ENCODE data around the gene PLG. TPM values are rescaled to one million over a fixed set of nuclear protein-coding genes. Genes with fewer than 3 reads are reported as not detected.
"Not testable (repeated sequence)": the region's sequence is repeated elsewhere in the genome, so short reads cannot be mapped to it uniquely, and the experiment has no call there.

Gene PLG
- total RNA-seq, 2 donors from 2014 or later: 0.41 to 0.49 TPM

DNA sequence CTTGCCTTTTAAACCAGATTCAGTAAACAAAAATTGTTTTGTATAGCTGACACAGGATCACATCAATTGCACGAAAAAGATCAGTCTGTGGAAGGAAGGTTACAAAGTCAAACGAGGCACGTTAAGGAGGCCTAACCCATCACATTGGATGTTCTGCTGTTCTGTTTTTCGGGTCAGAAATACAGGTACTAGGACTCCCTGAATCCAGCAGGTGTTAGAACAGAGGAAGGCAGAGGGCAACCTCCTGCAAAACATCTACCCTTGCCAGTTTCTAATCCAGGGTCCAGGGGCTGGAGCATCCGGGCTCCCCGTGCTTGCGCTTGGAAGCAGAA is 64.6 kb downstream of the PLG start:
- H3K4me1 Mint-ChIP-seq (ENCODE audit: low read depth): no peaks in the 10 kb centered on the region
- H3K27me3 Mint-ChIP-seq (ENCODE audit: low read depth): peaks cover 19% of the 10 kb centered on the region
- ATAC-seq (replicated peaks in 1 of 2) (no peak), DNase-seq (no peak)
- no peaks in the 10 kb centered on the region for H3K36me3 Mint-ChIP-seq (ENCODE audit: insufficient read depth in 2 of 2)
- peaks cover 0 to 5% of the 10 kb centered on the region in 2 donors for H3K9me3 Mint-ChIP-seq
- H3K27ac Mint-ChIP-seq: no peak overlapping the region
- peak overlapping the region in 1 of 2 donors; percentile 35 for H3K4me3 Mint-ChIP-seq

DNA sequence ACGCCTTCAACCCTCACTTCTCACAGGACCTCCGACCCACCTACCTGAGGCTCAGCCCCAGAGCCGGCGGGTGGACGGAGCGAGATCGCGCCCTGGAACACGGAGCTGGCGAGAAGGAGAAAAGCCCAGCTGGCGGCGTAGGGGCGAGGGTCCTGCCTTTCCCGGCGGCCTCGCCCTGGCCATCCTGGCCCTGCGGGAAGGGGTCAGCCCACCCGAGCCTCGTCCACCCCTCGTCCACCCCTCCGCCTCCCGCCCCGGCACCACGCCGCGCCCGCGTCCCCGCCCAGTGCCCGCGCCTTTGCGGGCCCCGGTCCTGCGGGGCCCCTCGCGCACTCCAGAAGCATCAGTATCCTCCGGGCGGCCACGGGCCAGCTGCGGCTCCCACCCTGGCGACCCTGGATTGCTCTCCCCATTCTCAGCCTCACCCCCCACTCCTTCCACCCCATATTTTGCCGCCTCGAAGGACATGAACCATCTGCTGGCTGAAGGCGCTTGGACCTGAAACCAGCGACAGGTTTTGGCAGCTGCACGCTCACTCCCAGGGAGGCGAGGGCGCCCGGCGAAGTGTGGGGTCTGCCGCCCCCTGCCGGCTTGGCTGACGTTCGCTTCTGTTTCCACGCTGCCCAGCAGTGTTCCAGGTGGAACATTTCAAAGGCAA is 65.1 kb downstream of the PLG start:
- H3K27ac Mint-ChIP-seq: no peak overlapping the region

DNA sequence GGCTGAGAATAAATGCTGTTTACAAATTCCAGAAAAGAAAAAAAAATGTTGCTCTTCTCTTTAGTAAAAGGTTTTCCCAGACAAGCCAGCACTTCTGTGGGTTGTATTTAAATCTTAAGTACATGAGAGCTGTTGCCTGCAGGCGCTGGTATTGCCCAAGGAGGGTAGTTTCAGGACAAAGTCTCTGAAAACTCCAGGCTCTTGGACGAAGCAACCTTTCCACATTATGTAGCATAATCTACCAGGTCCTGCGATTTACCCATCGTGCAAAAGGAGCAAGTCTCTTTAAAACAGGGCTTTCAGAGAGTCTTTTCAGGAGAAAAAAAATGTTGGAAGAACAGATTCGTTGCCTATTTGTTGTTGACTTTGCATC is 65.6 kb downstream of the PLG start:
- Mint-ChIP-seq H3K27me3 (ENCODE audit: low read depth) (peaks cover 19% of the 10 kb centered on the region), H3K4me1 (ENCODE audit: low read depth) (no peaks in the 10 kb centered on the region), H3K36me3 (ENCODE audit: insufficient read depth in 2 of 2) (no peaks in the 10 kb centered on the region), H3K27ac (no peak overlapping the region), H3K4me3 (peak overlapping the region; percentile 65 to 80), H3K9me3 (peaks cover 0 to 2% of the 10 kb centered on the region in 2 donors)
- peak in 1 of 2 donors; percentile 25 for ATAC-seq (replicated peaks in 1 of 2)
- DNase-seq: no peak

More for the DNA sequence above, 65.1 kb downstream of the PLG start:
- DNase-seq (peak; percentile 63 to 73), ATAC-seq (replicated peaks in 1 of 2) (peak; percentile 84 to 91)
- Mint-ChIP-seq H3K4me1 (ENCODE audit: low read depth) (no peaks in the 10 kb centered on the region), H3K27me3 (ENCODE audit: low read depth) (peaks cover 19% of the 10 kb centered on the region), H3K9me3 (peaks cover 0 to 5% of the 10 kb centered on the region in 2 donors), H3K4me3 (peak overlapping the region; percentile 65 to 80), H3K36me3 (ENCODE audit: insufficient read depth in 2 of 2) (no peaks in the 10 kb centered on the region)

DNA sequence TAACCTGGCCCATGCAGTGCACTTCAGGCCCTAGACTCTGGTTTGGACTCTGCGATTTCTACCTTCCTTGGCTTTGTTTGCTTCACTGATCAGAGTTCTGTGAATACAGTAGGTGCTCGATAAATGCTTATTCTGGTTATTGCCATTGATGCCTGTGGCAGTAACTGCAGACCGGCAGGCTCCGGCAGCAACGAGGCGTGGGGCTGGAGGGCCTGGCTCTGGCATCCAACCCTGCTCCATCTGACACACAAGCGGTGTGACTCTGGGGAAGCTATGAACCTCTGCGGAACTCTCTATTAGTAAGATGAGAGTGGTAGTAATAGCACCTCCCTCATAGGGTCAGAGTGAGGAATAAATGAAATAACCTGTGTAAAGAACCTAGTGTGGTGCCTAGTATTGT is 66.1 kb downstream of the PLG start:
- DNase-seq: no peak
- Mint-ChIP-seq H3K27me3 (ENCODE audit: low read depth) (peaks cover 19% of the 10 kb centered on the region), H3K4me1 (ENCODE audit: low read depth) (no peaks in the 10 kb centered on the region), H3K27ac (no peak overlapping the region), H3K36me3 (ENCODE audit: insufficient read depth in 2 of 2) (no peaks in the 10 kb centered on the region), H3K4me3 (peak overlapping the region in 1 of 2 donors; percentile 41), H3K9me3 (no peaks in the 10 kb centered on the region)
- ATAC-seq (replicated peaks in 1 of 2): no peak

DNA sequence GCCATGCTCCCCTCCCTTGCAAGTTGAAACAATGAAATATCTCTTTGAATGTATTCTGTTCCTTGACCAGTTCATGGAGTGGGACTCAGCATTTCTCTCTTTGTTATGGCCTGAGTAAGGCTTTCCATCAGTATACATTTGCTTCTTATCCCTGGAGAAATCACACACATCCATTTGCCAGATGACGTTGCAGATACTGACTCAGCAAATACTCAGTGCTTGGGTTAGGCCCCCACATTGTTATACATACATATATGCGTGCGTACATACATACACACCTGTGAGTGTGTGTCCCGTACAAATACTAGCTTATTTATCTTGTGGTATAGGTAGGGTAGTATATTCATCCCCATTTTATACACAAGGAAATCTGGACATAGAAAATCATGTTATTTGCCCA is 72.4 kb downstream of the PLG start:
- no peak for DNase-seq

DNA sequence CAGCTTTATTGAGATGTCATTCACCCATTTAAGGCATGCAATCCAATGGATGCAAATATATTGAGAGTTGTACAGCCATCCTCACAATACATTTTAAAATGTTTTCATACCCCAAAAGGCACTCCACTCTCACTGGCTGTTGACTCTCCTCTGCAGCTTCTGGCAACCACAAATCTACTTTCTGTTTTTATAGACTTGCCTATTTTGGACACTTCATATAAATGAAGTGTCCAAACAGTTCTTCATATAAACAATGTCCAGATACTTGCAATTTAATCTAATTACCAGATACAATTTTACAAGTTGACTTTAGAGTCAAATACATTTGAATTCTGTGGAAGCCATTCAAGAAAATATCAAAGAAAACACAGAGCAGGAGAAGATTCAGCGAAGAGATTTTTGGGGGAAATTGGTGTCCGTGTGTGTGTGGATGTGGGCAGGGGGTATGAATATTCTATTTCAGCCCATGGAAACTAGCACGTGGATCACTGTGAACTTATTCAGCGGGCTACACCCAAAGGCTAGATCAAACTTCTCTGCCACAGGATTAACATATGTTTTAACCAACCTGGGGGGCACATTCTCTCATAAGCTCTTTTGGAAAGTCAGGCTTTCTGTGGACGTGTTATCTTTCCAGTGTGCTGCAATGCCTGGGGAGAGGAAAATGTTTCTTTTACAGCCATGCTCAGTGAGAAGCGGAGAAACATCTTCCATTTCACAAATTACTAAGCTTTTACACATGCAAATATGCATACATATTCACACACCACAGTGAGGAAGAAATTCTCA is 73.9 kb downstream of the PLG start:
- Mint-ChIP-seq H3K4me1 (ENCODE audit: low read depth) (no peaks in the 10 kb centered on the region), H3K27ac (no peak overlapping the region), H3K27me3 (ENCODE audit: low read depth) (no peaks in the 10 kb centered on the region), H3K36me3 (ENCODE audit: insufficient read depth in 2 of 2) (peaks cover 0 to 2% of the 10 kb centered on the region in 2 donors), H3K4me3 (no peak overlapping the region), H3K9me3 (peaks cover 2 to 4% of the 10 kb centered on the region in 2 donors)
- ATAC-seq (replicated peaks in 1 of 2) (no peak), DNase-seq (no peak)

More for the DNA sequence above, 72.4 kb downstream of the PLG start:
- Mint-ChIP-seq H3K4me1 (ENCODE audit: low read depth) (no peaks in the 10 kb centered on the region), H3K27me3 (ENCODE audit: low read depth) (no peaks in the 10 kb centered on the region), H3K9me3 (no peaks in the 10 kb centered on the region), H3K4me3 (no peak overlapping the region), H3K27ac (no peak overlapping the region), H3K36me3 (ENCODE audit: insufficient read depth in 2 of 2) (no peaks in the 10 kb centered on the region)
- ATAC-seq (replicated peaks in 1 of 2): no peak

DNA sequence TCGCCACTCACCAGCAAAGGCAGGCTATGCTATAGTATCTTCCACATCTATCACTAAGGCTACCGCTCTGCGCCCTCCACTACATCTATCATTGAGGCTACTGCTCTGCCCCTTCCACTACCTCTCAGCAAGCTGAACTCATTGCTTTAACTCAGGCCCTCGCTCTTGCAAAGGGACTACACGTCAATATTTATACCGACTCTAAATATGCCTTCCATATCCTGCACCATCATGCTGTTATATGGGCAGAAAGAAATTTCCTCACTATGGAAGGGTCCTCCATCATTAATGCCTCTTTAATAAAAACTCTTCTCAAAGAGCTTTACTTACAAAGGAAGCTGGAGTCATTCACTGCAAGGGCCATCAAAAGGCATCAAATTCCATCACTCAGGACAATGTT is 77.1 kb downstream of the PLG start:
- not testable (repeated sequence) for H3K4me3 Mint-ChIP-seq; DNase-seq; H3K36me3 Mint-ChIP-seq (ENCODE audit: insufficient read depth in 2 of 2); ATAC-seq (replicated peaks in 1 of 2); H3K27me3 Mint-ChIP-seq (ENCODE audit: low read depth); H3K4me1 Mint-ChIP-seq (ENCODE audit: low read depth); H3K27ac Mint-ChIP-seq; H3K9me3 Mint-ChIP-seq

DNA sequence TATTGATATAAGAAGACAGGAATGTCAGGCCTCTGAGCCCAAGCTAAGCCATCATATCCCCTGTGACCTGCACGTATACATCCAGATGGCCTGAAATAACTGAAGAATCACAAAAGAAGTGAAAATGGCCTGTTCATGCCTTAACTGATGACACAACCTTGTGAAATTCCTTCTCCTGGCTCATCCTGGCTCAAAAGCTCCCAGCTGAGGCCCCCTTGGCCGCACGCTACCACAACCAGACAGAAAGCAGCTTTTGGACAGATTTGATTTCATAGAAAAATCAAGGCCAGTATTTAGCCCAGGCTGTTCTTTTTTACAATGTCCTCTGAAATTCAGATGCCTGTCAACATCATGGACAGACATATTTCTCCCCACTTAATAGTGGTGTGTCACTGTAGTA is 78.6 kb downstream of the PLG start:
- not testable (repeated sequence) for H3K27me3 Mint-ChIP-seq (ENCODE audit: low read depth); DNase-seq; H3K4me1 Mint-ChIP-seq (ENCODE audit: low read depth); H3K36me3 Mint-ChIP-seq (ENCODE audit: insufficient read depth in 2 of 2); H3K27ac Mint-ChIP-seq; ATAC-seq (replicated peaks in 1 of 2); H3K4me3 Mint-ChIP-seq; H3K9me3 Mint-ChIP-seq

DNA sequence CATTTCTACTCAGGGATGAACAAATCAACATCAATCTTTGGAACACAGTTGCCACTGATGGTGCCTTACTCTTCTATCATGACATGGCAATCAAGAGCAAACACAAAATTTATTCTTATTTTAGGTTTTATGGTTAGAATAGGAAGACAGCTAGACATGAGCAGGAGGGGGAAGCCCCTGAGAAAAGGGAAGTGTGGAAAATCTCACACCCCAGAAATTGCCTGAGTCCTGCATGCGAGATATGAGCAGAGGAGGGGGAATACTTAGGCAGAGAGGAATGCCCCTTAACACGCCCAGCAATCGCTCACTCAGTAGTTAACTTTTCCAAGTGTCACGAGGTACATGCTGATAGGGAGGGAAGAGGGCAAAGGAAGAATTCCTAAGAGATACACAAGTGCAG is 79.3 kb downstream of the PLG start:
- Mint-ChIP-seq H3K27ac (no peak overlapping the region), H3K36me3 (ENCODE audit: insufficient read depth in 2 of 2) (peaks cover 0 to 2% of the 10 kb centered on the region in 2 donors), H3K27me3 (ENCODE audit: low read depth) (no peaks in the 10 kb centered on the region), H3K4me3 (no peak overlapping the region), H3K4me1 (ENCODE audit: low read depth) (no peaks in the 10 kb centered on the region), H3K9me3 (peaks cover 2 to 4% of the 10 kb centered on the region in 2 donors)
- DNase-seq (no peak), ATAC-seq (replicated peaks in 1 of 2) (no peak)

DNA sequence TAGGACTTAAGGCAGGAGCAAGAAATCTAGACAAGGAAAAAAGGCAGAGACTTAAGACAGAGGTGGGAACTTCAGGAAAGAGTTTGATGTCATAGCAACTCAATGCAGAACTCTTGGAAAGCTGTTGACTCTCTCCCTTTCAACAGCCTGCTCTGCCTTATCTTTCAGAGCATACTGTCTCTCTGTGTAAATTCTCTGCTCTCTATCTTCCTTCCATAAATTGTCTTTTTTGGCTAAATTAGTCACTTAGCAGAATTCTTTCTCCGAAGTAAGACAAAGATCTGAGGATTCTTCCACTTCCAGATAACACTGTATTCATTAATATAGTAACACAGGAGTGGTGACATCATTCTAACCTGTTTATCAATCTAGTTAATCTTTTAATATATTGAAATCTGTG is 80.2 kb downstream of the PLG start:
- Mint-ChIP-seq H3K27me3 (ENCODE audit: low read depth) (no peaks in the 10 kb centered on the region), H3K27ac (no peak overlapping the region), H3K4me3 (no peak overlapping the region), H3K36me3 (ENCODE audit: insufficient read depth in 2 of 2) (peaks cover 0 to 2% of the 10 kb centered on the region in 2 donors), H3K4me1 (ENCODE audit: low read depth) (no peaks in the 10 kb centered on the region), H3K9me3 (peaks cover 2 to 4% of the 10 kb centered on the region in 2 donors)
- DNase-seq: no peak
- ATAC-seq (replicated peaks in 1 of 2): no peak

DNA sequence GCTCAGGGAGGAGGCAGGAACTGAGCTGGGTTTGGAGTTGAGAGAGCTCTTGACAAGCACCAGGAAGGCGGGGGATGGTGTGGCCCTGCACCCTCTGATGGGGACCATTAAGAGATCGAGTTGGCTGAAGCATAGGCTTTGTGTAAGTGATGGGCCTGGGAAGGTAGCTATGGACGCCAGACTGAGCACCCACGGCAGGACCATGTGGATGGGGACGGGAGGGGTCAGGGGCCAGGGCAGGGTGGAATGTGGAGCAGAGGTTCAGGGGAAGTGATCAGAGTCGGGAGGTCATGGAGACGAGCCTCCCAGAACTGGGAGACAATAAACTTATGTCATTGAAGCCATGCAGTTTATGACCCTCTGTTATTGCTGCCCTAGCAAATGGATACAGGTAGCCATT is 81.7 kb downstream of the PLG start:
- DNase-seq: no peak
- Mint-ChIP-seq H3K4me3 (no peak overlapping the region), H3K36me3 (ENCODE audit: insufficient read depth in 2 of 2) (peaks cover 3 to 5% of the 10 kb centered on the region in 2 donors), H3K27ac (no peak overlapping the region), H3K4me1 (ENCODE audit: low read depth) (no peaks in the 10 kb centered on the region), H3K27me3 (ENCODE audit: low read depth) (no peaks in the 10 kb centered on the region), H3K9me3 (peaks cover 4 to 6% of the 10 kb centered on the region in 2 donors)
- ATAC-seq (replicated peaks in 1 of 2): no peak

DNA sequence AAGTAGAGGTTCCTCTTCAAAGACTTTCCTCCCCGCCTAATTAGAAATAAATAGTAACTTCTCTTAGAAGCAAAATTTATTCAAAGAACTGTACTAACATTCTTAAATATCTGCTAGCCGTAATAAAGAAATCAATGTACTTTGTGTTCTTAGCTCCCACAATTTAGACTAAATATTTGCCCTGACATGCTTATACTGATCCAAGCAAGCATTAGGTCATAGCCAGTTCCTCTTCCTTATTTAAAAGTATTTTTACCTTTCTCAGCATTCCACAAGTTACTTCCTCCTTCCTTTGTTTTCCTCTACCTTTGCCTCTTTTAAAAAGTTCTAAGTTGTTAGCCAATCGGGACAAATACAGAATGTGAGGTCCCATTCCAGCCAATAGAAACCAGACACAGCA is 86.1 kb downstream of the PLG start:
- not testable (repeated sequence) for DNase-seq; H3K4me3 Mint-ChIP-seq; ATAC-seq (replicated peaks in 1 of 2); H3K27ac Mint-ChIP-seq; H3K4me1 Mint-ChIP-seq (ENCODE audit: low read depth); H3K27me3 Mint-ChIP-seq (ENCODE audit: low read depth)
- H3K36me3 Mint-ChIP-seq (ENCODE audit: insufficient read depth in 2 of 2): peaks cover 7 to 10% of the 10 kb centered on the region in 2 donors
- peaks cover 10 to 12% of the 10 kb centered on the region in 2 donors for H3K9me3 Mint-ChIP-seq

DNA sequence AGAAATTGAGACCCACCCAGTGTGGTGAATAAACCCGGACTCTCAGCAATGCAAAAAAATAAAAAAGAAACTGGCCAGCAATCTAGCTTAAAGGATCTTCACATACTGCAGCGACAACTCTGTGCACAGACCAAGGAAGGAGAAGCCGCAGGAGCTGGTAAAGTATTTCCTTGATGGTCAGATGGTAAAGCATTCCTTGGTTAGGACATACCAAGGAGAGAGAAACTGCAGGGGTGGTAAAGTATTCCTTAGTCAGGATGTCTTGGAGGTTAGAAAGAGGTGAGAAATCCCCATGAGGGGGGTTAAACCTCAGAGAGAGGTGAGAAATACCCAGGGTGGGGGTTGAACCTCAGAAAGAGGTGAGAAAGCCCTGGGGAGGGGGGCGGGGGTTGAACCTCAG is 86.8 kb downstream of the PLG start:
- no peaks in the 10 kb centered on the region for H3K27me3 Mint-ChIP-seq (ENCODE audit: low read depth)
- ATAC-seq (replicated peaks in 1 of 2) (peak in 1 of 2 donors; percentile 13), DNase-seq (no peak)
- peaks cover 10 to 12% of the 10 kb centered on the region in 2 donors for H3K9me3 Mint-ChIP-seq
- peaks cover 7 to 10% of the 10 kb centered on the region in 2 donors for H3K36me3 Mint-ChIP-seq (ENCODE audit: insufficient read depth in 2 of 2)
- H3K4me1 Mint-ChIP-seq (ENCODE audit: low read depth): peaks cover 7% of the 10 kb centered on the region
- peak overlapping the region; percentile 50 for H3K27ac Mint-ChIP-seq
- H3K4me3 Mint-ChIP-seq: no peak overlapping the region
